ENCODE results near the gene GRB2. TPM values are rescaled to one million over a fixed set of nuclear protein-coding genes. Genes with fewer than 3 reads are reported as not detected.

The GRB2 gene
- total and polyA plus RNA-seq, 10 of the 15 experiments (the other 5 are each of a cell fraction or from before 2014, with no cell fraction given) = 113 to 268 (median 158) TPM

DNA sequence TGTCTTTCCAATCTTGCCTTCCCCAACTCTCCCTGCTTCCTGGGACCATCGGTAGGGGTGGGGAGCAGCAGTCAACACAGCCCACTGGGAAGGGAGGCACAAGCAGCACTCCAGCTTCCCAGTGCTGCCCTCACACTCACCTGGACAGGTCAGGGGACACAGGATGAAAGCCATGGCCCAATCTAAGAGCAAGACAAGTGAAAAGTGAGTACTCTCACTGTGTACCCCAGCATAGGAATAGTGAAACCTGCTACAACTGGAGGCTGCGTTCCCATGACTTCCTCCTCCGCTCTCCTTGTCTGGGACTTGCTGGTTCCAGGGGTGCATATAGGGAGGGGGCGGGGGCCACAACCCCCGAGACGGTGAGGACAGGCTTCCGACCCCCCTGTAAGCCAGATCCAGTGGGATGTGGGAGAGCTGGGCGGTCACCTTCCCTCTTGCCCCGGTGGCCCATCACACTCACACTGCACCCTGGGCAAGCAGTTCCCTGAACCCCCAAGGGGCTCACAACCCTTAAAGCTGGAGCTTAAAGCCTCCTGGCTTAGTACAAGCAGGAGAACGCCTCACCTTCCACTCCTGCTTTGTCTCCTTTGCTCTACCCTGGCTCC, 86.8 kb downstream of the GRB2 start:
- H3K36me3 ChIP-seq (ENCODE audit: control insufficient read depth in 2 of 2, insufficient read depth in 2 of 2, low read length in 1 of 2) = peaks cover 23 to 27% of the 10 kb centered on the region in 2 experiments
- WGBS (ENCODE audit: insufficient coverage, insufficient replicate concordance, low lambda C conversion rate, missing lambda C conversion rate) = 28% methylated on average over 10 of the region's 10 CpGs
- no peak for ATAC-seq

DNA sequence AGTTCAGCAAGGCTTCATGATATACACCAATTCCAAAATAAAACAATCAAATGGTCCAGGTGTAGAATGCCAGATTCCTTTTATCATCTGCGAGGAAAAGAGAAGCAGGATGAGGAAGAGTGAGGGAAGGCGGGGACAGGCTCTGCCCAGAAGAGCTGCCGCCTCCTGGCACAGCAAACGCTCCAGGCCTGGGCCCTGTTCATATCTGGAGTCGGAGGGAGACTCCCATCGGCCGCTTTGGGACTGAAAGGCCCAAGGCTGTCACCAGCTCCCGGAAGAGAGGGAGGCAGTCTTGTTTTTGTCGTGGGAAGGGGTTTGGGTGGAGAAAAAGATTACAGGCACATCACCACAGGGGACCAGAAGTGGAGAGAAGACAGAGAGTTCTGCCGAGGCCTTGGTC, 87.3 kb downstream of the GRB2 start:
- H3K4me1 ChIP-seq (ENCODE audit: control insufficient read depth, insufficient read depth, low read length) = peaks cover 85% of the 10 kb centered on the region
- in situ Hi-C loops (cut with MboI) = no loop called here
- intact Hi-C loops (cut with micrococcal nuclease; ENCODE audit: unreplicated experiment) = no loop called here
- BruUV-seq (replicated peaks) = no TSS peak
- no peak overlapping the region for H3K9ac ChIP-seq (ENCODE audit: control insufficient read depth, insufficient read depth, low read length)
- CTCF ChIA-PET = interaction anchor here (1.1 to 13.8 kb wide), 7 partner anchors 14 to 94 kb away, joined by 4 to 182 read pairs (median 6); partner anchors contain the start of gene SLC25A19
- RAD21 ChIA-PET (ENCODE audit: unreplicated experiment) = interaction anchor here (1.0 to 16.3 kb wide), 4 partner anchors 24 to 88 kb away, joined by 3 to 364 read pairs (median 4); partner anchors contain the start of genes GRB2 and SLC25A19
- no peaks in the 10 kb centered on the region for H3K27me3 ChIP-seq (replicated peaks in 1 of 2; ENCODE audit: control insufficient read depth in 2 of 2, insufficient read depth in 2 of 2, low read length in 1 of 2)
- no peaks in the 10 kb centered on the region for H4K20me1 ChIP-seq (ENCODE audit: control insufficient read depth, insufficient read depth)
- ATAC-seq (no peak), DNase-seq (ENCODE audit: low read depth, low spot score) (no peak), FAIRE-seq (no peak)
- no peak overlapping the region for H3K4me2 ChIP-seq (ENCODE audit: control insufficient read depth, insufficient read depth)
- SMC1A ChIA-PET (ENCODE audit: uncharacterized antibody, unreplicated experiment) = interaction anchor here (1.1 to 13.5 kb wide), 4 partner anchors 17 to 84 kb away, joined by 3 to 243 read pairs (median 45); partner anchors contain the start of gene SLC25A19
- H3K79me2 ChIP-seq (ENCODE audit: control insufficient read depth, insufficient read depth, low read length) = peaks cover 40% of the 10 kb centered on the region
- peaks cover 23 to 27% of the 10 kb centered on the region in 2 experiments for H3K36me3 ChIP-seq (ENCODE audit: control insufficient read depth in 2 of 2, insufficient read depth in 2 of 2, low read length in 1 of 2)
- no peaks in the 10 kb centered on the region for H3K9me3 ChIP-seq (replicated peaks; ENCODE audit: control insufficient read depth, insufficient read depth, low read length)
- WGBS (ENCODE audit: insufficient coverage, insufficient replicate concordance, low lambda C conversion rate, missing lambda C conversion rate) = 50% methylated on average over 10 of the region's 10 CpGs
- no peak overlapping the region for H3K4me3 ChIP-seq
- TF ChIP-seq ZNF207 (IDR thresholded peaks at IDR 0.05; ENCODE audit: borderline replicate concordance) = no peak
- TF ChIP-seq, protein P1, sequence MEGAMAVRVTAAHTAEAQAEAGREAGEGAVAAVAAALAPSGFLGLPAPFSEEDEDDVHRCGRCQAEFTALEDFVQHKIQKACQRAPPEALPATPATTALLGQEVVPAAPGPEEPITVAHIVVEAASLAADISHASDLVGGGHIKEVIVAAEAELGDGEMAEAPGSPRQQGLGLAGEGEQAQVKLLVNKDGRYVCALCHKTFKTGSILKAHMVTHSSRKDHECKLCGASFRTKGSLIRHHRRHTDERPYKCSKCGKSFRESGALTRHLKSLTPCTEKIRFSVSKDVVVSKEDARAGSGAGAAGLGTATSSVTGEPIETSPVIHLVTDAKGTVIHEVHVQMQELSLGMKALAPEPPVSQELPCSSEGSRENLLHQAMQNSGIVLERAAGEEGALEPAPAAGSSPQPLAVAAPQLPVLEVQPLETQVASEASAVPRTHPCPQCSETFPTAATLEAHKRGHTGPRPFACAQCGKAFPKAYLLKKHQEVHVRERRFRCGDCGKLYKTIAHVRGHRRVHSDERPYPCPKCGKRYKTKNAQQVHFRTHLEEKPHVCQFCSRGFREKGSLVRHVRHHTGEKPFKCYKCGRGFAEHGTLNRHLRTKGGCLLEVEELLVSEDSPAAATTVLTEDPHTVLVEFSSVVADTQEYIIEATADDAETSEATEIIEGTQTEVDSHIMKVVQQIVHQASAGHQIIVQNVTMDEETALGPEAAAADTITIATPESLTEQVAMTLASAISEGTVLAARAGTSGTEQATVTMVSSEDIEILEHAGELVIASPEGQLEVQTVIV (IDR thresholded peaks at IDR 0.05; ENCODE audit: borderline replicate concordance, partially characterized antibody) = no peak
- H3K27ac ChIP-seq (ENCODE audit: control insufficient read depth, insufficient read depth) = peak overlapping the region; percentile 85
- no peak overlapping the region for H2AFZ ChIP-seq (ENCODE audit: control insufficient read depth, low read depth, low read length)
- POLR2A ChIA-PET = interaction anchor here (3.0 to 13.4 kb wide), 2 partner anchors 16 to 29 kb away, joined by 9 to 255 read pairs; partner anchors contain the start of gene SLC25A19

More for the DNA sequence above, 86.8 kb downstream of the GRB2 start:
- DNase-seq (ENCODE audit: low read depth, low spot score) (no peak), FAIRE-seq (no peak)
- peak overlapping the region; percentile 85 for H3K27ac ChIP-seq (ENCODE audit: control insufficient read depth, insufficient read depth)
- H3K4me1 ChIP-seq (ENCODE audit: control insufficient read depth, insufficient read depth, low read length) = peaks cover 85% of the 10 kb centered on the region
- no TSS peak for BruUV-seq (replicated peaks)
- in situ Hi-C loops (cut with MboI) = no loop called here
- TF ChIP-seq POLR2A (IDR thresholded peaks at IDR 0.05; ENCODE audit: low read depth, low read length) = peak; percentile 61
- TF ChIP-seq IKZF2 (IDR thresholded peaks at IDR 0.05) = peak in 1 of 2 experiments; percentile 21; a peak in 1 of 4 replicates
- TF ChIP-seq RBBP5 (conservative IDR thresholded peaks at IDR 0.05) = no peak
- peak; percentile 54 for TF ChIP-seq POLR2AphosphoS5 (IDR thresholded peaks at IDR 0.05; ENCODE audit: low read length)
- TF ChIP-seq EED (IDR thresholded peaks at IDR 0.05; ENCODE audit: low read depth) = peak; percentile 63
- no peak for TF ChIP-seq SMAD1 (IDR thresholded peaks at IDR 0.05; ENCODE audit: low read depth, partially characterized antibody)
- ChIA-PET CTCF (interaction anchor here (1.1 to 13.8 kb wide), 7 partner anchors 14 to 94 kb away, joined by 4 to 182 read pairs (median 6); partner anchors contain the start of gene SLC25A19), POLR2A (interaction anchor here (1.1 to 13.4 kb wide), 6 partner anchors 16 to 94 kb away, joined by 3 to 255 read pairs (median 12); partner anchors contain the start of gene SLC25A19), SMC1A (ENCODE audit: uncharacterized antibody, unreplicated experiment) (interaction anchor here (0.7 to 13.5 kb wide), 9 partner anchors 18 to 138 kb away, joined by 3 to 243 read pairs (median 7); partner anchors contain the start of genes SLC25A19 and TMEM94), RAD21 (ENCODE audit: unreplicated experiment) (interaction anchor here (0.7 to 16.3 kb wide), 5 partner anchors 25 to 94 kb away, joined by 3 to 364 read pairs (median 13); partner anchors contain the start of gene SLC25A19)
- H3K4me3 ChIP-seq = no peak overlapping the region
- peak overlapping the region; percentile 59; the same call in 1 of the 2 replicates for H3K4me2 ChIP-seq (ENCODE audit: control insufficient read depth, insufficient read depth)
- peak overlapping the region; percentile 11 for H3K9ac ChIP-seq (ENCODE audit: control insufficient read depth, insufficient read depth, low read length)
- H3K9me3 ChIP-seq (replicated peaks; ENCODE audit: control insufficient read depth, insufficient read depth, low read length) = no peaks in the 10 kb centered on the region
- intact Hi-C loops (cut with micrococcal nuclease; ENCODE audit: unreplicated experiment) = no loop called here
- no peaks in the 10 kb centered on the region for H4K20me1 ChIP-seq (ENCODE audit: control insufficient read depth, insufficient read depth)
- H3K27me3 ChIP-seq (replicated peaks in 1 of 2; ENCODE audit: control insufficient read depth in 2 of 2, insufficient read depth in 2 of 2, low read length in 1 of 2) = no peaks in the 10 kb centered on the region
- no peak overlapping the region for H2AFZ ChIP-seq (ENCODE audit: control insufficient read depth, low read depth, low read length)
- peaks cover 43% of the 10 kb centered on the region for H3K79me2 ChIP-seq (ENCODE audit: control insufficient read depth, insufficient read depth, low read length)

Measured in GM12878 (cell line).